Uterus (tissue), 4 donors: ENCODE data around the gene SLC18A2. TPM values are rescaled to one million over a fixed set of nuclear protein-coding genes. Genes with fewer than 3 reads are reported as not detected.
A peak's percentile ranks its signal among the peaks of the same experiment; 100 is the strongest.

Source experiments
- DNase-seq, 2 donors: peaks; one replicate each; pipeline ENCODE4 v3.0.0-alpha.2; 2019 to 2020
- H3K27ac ChIP-seq, 2 donors: fragments of 200-600 bp; sonication (generic); 1 replicate in 1 of 2; 2 replicates in 1 of 2; pipeline ENCODE4 v1.5.1; 2016 to 2018
- H3K27me3 ChIP-seq, 2 donors: fragments of 200-600 bp; sonication (generic); one replicate each; pipeline ENCODE4 v1.5.1; 2018 to 2019; ENCODE audit warnings: control low read depth in 1 of 2
- H3K36me3 ChIP-seq, 2 donors: fragments of 200-600 bp; sonication (generic); one replicate each; pipeline ENCODE4 v1.5.1; 2019; ENCODE audit warnings: control low read depth in 1 of 2
- H3K4me1 ChIP-seq, 2 donors: fragments of 200-600 bp; sonication (generic); one replicate each; pipeline ENCODE4 v1.5.1; 2018 to 2019; ENCODE audit warnings: control low read depth in 1 of 2
- H3K4me3 ChIP-seq, 2 donors: fragments of 200-600 bp; sonication (generic); 1 replicate in 1 of 2; 2 replicates in 1 of 2; pipeline ENCODE4 v1.5.1; 2018 to 2019; ENCODE audit warnings: mild to moderate bottlenecking in 1 of 2
- H3K9me3 ChIP-seq, 2 donors: fragments of 200-600 bp; sonication (generic); one replicate each; pipeline ENCODE4 v1.5.1; 2019; ENCODE audit warnings: control low read depth in 1 of 2
- CTCF ChIP-seq, 4 experiments: fragments of 200-600 bp in 2 of 4; fragments of 450-650 bp in 2 of 4; sonication (generic) in 2 of 4; IDR thresholded peaks; one replicate each; pipeline ENCODE4 v1.5.1; 2016 to 2019; ENCODE audit warnings: antibody characterized with exemption in 4 of 4, mild to moderate bottlenecking in 2 of 4, moderate library complexity in 1 of 4
- POLR2A ChIP-seq, 2 donors: fragments of 450-650 bp; IDR thresholded peaks; one replicate each; pipeline ENCODE4 v1.6.1; 2016; ENCODE audit warnings: antibody characterized with exemption in 2 of 2, mild to moderate bottlenecking in 1 of 2, moderate library complexity in 1 of 2
- intact Hi-C: fragments of 100-400 bp; cut with DNase I; formaldehyde crosslinking; loops from one replicate; pipeline ENCODE4 v1.15.1; 2023; ENCODE audit warnings: low total_unique reads
- total RNA-seq, 4 donors: library from RNA; depleted of rRNA in 3 of 4; stranded (reverse); fragments of >200 nt in 3 of 4; gene quantifications; one replicate each; pipeline versions ENCODE4 v1.1.0 to v1.2.4, GENCODE V29; 2014 to 2023
- donor health status: DM: yes; HTN: yes; CAD: no.

SLC18A2 gene
- total RNA-seq, 4 donors from 2014 or later, result 0.26 to 2.6 (median 0.70) TPM

GRCh38 chr10:117217196-117217761 is 23.6 kb upstream of the SLC18A2 start:
- H3K4me1 ChIP-seq, result peaks cover 0 to 3% of the 10 kb centered on the region in 2 donors
- H3K27me3 ChIP-seq, result no peaks in the 10 kb centered on the region
- H3K27ac ChIP-seq, result no peak overlapping the region
- peak overlapping the region; percentile 25 to 33 for H3K4me3 ChIP-seq
- intact Hi-C loops, result no loop called here
- DNase-seq, result no peak
- TF ChIP-seq CTCF (IDR thresholded peaks at IDR 0.05), result no peak
- TF ChIP-seq POLR2A (IDR thresholded peaks at IDR 0.05), result no peak
- H3K36me3 ChIP-seq, result no peaks in the 10 kb centered on the region
- no peaks in the 10 kb centered on the region for H3K9me3 ChIP-seq

- no peak for DNase-seq
- no peak for TF ChIP-seq POLR2A (IDR thresholded peaks at IDR 0.05)
- no peak for TF ChIP-seq CTCF (IDR thresholded peaks at IDR 0.05)
- intact Hi-C loops, result no loop called here
- Histone ChIP-seq H3K9me3 (no peaks in the 10 kb centered on the region), H3K27me3 (no peaks in the 10 kb centered on the region), H3K27ac (no peak overlapping the region), H3K4me1 (peaks cover 0 to 3% of the 10 kb centered on the region in 2 donors), H3K4me3 (no peak overlapping the region), H3K36me3 (no peaks in the 10 kb centered on the region)
Measured at GRCh38 chr10:117218654-117219053, 22.3 kb upstream of the SLC18A2 start.

- no peaks in the 10 kb centered on the region for H3K9me3 ChIP-seq
- H3K27me3 ChIP-seq, result no peaks in the 10 kb centered on the region
- no peaks in the 10 kb centered on the region for H3K36me3 ChIP-seq
- H3K4me3 ChIP-seq, result no peak overlapping the region
- no peak for TF ChIP-seq POLR2A (IDR thresholded peaks at IDR 0.05)
- no peak for TF ChIP-seq CTCF (IDR thresholded peaks at IDR 0.05)
- no peak overlapping the region for H3K27ac ChIP-seq
- intact Hi-C loops, result no loop called here
- no peak for DNase-seq
- peaks cover 0 to 3% of the 10 kb centered on the region in 2 donors for H3K4me1 ChIP-seq
Measured at GRCh38 chr10:117221156-117221711, 19.7 kb upstream of the SLC18A2 start.

GRCh38 chr10:117222552-117222951 is 18.4 kb upstream of the SLC18A2 start:
- no peaks in the 10 kb centered on the region for H3K36me3 ChIP-seq

More at GRCh38 chr10:117222552-117222951, 18.4 kb upstream of the SLC18A2 start:
- H3K9me3 ChIP-seq, result no peaks in the 10 kb centered on the region
- DNase-seq, result no peak
- H3K4me1 ChIP-seq, result no peaks in the 10 kb centered on the region
- H3K4me3 ChIP-seq, result no peak overlapping the region
- no peak overlapping the region for H3K27ac ChIP-seq
- no peaks in the 10 kb centered on the region for H3K27me3 ChIP-seq
- intact Hi-C loops, result no loop called here
- TF ChIP-seq CTCF (IDR thresholded peaks at IDR 0.05) (no peak), POLR2A (IDR thresholded peaks at IDR 0.05) (no peak)
